GM21619 (cell line): ENCODE results near the gene CLCC1.

Experiments used
- ATAC-seq: cut with Tn5 transposase; IDR thresholded peaks from one replicate; pipeline ENCODE4 v1.9.1; 2021; ENCODE audit not compliant: unreplicated experiment

CLCC1 gene

DNA sequence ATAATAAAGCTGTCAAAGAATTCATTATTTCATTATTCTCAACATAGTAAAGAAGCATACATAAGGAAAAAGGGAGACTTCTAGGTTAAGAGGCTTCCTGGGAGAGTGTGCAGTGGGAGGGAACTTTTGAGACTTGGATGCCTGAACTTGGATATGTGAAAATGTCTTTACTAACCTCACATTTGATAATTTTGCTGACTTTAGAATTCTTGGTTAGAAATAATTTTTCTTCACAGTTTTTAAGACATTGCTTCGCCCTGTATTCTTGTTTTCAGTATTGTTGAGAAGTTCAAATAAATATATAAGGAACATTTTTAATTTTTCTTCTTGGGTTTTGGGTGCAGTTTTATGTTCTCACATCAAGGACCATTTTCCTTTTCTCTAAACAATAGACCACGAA is 46.5 kb downstream of the CLCC1 start:
- ATAC-seq = no peak
